Measurements from ENCODE around the gene PIK3C2B. TPM values are rescaled to one million over a fixed set of nuclear protein-coding genes. Genes with fewer than 3 reads are reported as not detected.
A peak's percentile ranks its signal among the peaks of the same experiment; 100 is the strongest.

Gene PIK3C2B
- total RNA-seq, 1 donor from 2014 or later, result 129 TPM

GRCh38 chr1:204449678-204450280, 44.8 kb downstream of the PIK3C2B start:
- peaks cover 6 to 23% of the 10 kb centered on the region in 2 donors for H3K4me1 ChIP-seq
- peaks cover 27 to 50% of the 10 kb centered on the region in 2 donors for H3K36me3 ChIP-seq
- peak overlapping the region; percentile 84 to 87 for H3K27ac ChIP-seq
- H3K9me3 ChIP-seq, result no peaks in the 10 kb centered on the region
- no peaks in the 10 kb centered on the region for H3K27me3 ChIP-seq
- intact Hi-C loops (cut with DNase I), result no loop called here
- DNase-seq (ENCODE audit: low spot score in 2 of 2), result no peak
- H3K4me3 ChIP-seq, result no peak overlapping the region
- no peak for TF ChIP-seq CTCF (IDR thresholded peaks at IDR 0.05)

- no peak for TF ChIP-seq CTCF (IDR thresholded peaks at IDR 0.05)
- peaks cover 24 to 49% of the 10 kb centered on the region in 2 donors for H3K36me3 ChIP-seq
- DNase-seq (ENCODE audit: low spot score in 2 of 2), result no peak
- no peaks in the 10 kb centered on the region for H3K27me3 ChIP-seq
- peaks cover 6 to 27% of the 10 kb centered on the region in 2 donors for H3K4me1 ChIP-seq
- H3K27ac ChIP-seq, result peak overlapping the region in 1 of 2 donors; percentile 87
- no peaks in the 10 kb centered on the region for H3K9me3 ChIP-seq
- intact Hi-C loops (cut with DNase I), result no loop called here
- H3K4me3 ChIP-seq, result no peak overlapping the region
Measured at GRCh38 chr1:204448991-204449677, 45.5 kb downstream of the PIK3C2B start.

- TF ChIP-seq CTCF (IDR thresholded peaks at IDR 0.05), result no peak
- Histone ChIP-seq H3K27me3 (no peaks in the 10 kb centered on the region), H3K4me3 (no peak overlapping the region), H3K36me3 (peaks cover 17 to 52% of the 10 kb centered on the region in 2 donors), H3K9me3 (no peaks in the 10 kb centered on the region), H3K4me1 (peaks cover 6 to 34% of the 10 kb centered on the region in 2 donors), H3K27ac (no peak overlapping the region)
- DNase-seq (ENCODE audit: low spot score in 2 of 2), result no peak
- intact Hi-C loops (cut with DNase I), result no loop called here
Measured at GRCh38 chr1:204448344-204448964, 46.2 kb downstream of the PIK3C2B start.

- intact Hi-C loops (cut with DNase I), result loop anchor here (2.0 kb wide), 2 partner anchors 19 to 47 kb away; partner anchors contain the start of gene PIK3C2B
- H3K36me3 ChIP-seq, result peaks cover 14 to 49% of the 10 kb centered on the region in 2 donors
Measured at GRCh38 chr1:204447736-204448135, 46.9 kb downstream of the PIK3C2B start.

GRCh38 chr1:204447190-204447589, 47.4 kb downstream of the PIK3C2B start:
- no peak overlapping the region for H3K4me3 ChIP-seq
- H3K36me3 ChIP-seq, result peaks cover 16 to 49% of the 10 kb centered on the region in 2 donors
- H3K9me3 ChIP-seq, result no peaks in the 10 kb centered on the region
- H3K4me1 ChIP-seq, result peaks cover 11 to 47% of the 10 kb centered on the region in 2 donors
- no peak for DNase-seq (ENCODE audit: low spot score in 2 of 2)
- intact Hi-C loops (cut with DNase I), result loop anchor here (2.0 kb wide), 2 partner anchors 20 to 48 kb away; partner anchors contain the start of gene PIK3C2B
- no peaks in the 10 kb centered on the region for H3K27me3 ChIP-seq
- no peak for TF ChIP-seq CTCF (IDR thresholded peaks at IDR 0.05)
- peak overlapping the region; percentile 19 to 58 for H3K27ac ChIP-seq

More at GRCh38 chr1:204447736-204448135, 46.9 kb downstream of the PIK3C2B start:
- no peak overlapping the region for H3K4me3 ChIP-seq
- no peak for TF ChIP-seq CTCF (IDR thresholded peaks at IDR 0.05)
- H3K27me3 ChIP-seq, result no peaks in the 10 kb centered on the region
- H3K27ac ChIP-seq, result peak overlapping the region; percentile 14 to 25
- no peaks in the 10 kb centered on the region for H3K9me3 ChIP-seq
- DNase-seq (ENCODE audit: low spot score in 2 of 2), result no peak
- peaks cover 6 to 41% of the 10 kb centered on the region in 2 donors for H3K4me1 ChIP-seq
